HG03175 (cell line): ENCODE results near the gene SLC25A31.

Experiments used
- ATAC-seq: cut with Tn5 transposase; IDR thresholded peaks from one replicate; pipeline ENCODE4 v1.9.1; 2021; ENCODE audit warnings: mild to moderate bottlenecking, moderate library complexity; ENCODE audit not compliant: unreplicated experiment

The SLC25A31 gene

GRCh38 chr4:127730142-127730913, at the start of gene SLC25A31:
SLC25A31 (plus strand) TSS chr4:127730400; CDS start chr4:127730546, 146 bp downstream.
- no peak for ATAC-seq

DNA sequence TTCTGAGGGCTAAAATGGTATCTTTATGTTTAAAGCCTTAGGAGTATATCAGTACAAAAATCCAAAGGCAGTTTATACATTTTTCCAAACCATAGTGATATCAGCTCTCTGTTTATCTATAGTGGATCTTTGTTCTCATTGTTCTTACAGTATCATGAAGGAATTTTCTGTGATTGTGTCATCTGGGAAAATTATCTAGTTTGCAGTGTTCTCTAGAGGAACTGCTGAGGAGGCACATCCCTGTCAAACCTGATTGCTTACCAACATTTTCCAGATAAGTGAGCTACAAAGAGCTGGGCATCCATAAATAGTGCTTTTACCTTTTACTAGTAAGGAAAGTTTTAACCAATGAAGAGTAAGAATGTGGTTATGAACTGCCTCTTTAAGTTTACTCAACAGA, 44.9 kb upstream of the SLC25A31 start:
- ATAC-seq: no peak

GRCh38 chr4:127686658-127687057, 43.5 kb upstream of the SLC25A31 start:
- no peak for ATAC-seq

DNA sequence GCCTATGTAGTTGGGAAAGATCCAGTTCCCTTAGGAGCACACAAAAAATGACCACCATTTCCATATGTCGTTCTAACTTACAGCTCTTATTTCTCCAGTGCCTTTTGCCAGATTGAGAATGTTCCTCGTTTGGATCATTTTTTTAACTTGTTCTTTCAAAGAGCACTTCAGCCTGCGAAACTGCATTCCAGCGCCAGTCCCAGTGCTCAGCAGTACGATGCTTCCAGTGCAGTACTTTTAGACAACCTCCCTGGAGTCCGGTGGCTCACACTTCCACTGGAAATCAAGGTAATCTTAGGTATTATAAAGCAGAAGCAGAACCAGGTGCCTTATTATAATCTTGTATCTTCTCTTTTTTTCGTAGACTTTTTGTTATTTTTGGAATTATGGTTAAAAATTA, 42.6 kb upstream of the SLC25A31 start:
- no peak for ATAC-seq

- peak; percentile 99 for ATAC-seq
Measured at GRCh38 chr4:127698789-127699200, 31.4 kb upstream of the SLC25A31 start.

GRCh38 chr4:127708985-127709384, 21.2 kb upstream of the SLC25A31 start:
- no peak for ATAC-seq

GRCh38 chr4:127709456-127709855, 20.7 kb upstream of the SLC25A31 start:
- ATAC-seq: no peak

GRCh38 chr4:127731406-127731805, 1.2 kb downstream of the SLC25A31 start:
- ATAC-seq: no peak

DNA sequence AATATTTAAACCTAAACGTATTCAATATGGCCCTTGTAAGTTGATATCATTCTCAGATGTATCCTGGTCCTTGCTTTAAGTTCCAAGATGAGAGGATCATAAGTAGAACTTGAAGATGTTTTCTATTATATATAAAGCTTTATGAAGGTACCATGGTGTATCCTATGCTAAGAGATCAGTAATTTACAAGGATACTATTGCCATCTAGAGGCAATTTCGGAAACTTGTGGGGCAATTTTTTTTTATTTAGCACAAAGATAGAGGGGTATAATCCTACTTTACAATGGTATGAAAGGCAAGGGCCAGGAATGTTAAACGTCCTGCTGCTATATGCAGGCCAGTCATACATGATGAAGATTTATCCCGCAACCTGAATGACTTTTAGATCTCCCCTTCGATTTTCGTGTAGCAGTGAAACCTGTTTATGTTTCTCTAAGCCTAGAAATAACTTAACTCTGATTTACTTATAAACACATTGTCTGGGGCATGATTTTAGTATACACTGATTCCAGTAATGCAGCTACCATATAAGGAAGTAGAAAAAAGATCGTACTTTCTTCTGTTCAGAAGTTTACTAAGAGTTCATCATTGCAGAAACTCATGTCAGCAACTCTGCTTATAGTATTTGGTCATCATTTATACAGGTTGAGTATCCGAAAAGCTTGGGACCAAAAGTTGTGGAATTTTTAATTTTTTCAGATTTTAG, 2.6 kb downstream of the SLC25A31 start:
- peak; percentile 88 for ATAC-seq

DNA sequence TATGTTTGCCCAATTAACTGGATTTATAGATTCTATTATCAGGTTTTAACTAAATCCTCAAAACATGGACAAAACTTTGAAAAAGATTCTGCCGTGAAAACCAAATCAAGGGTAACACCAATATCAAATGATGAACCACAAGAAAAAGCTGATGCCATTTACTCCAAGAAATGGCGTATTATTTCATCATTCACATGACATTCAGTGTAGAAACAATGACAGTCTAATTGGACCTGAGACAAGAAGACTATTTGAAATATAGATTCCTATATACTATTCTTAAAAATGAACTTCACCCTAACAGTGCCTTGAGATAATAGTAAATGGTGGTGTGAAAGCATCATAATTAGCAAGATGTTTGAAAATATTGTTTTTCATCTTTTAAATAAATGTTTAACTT, 4.8 kb downstream of the SLC25A31 start:
- no peak for ATAC-seq

- ATAC-seq: no peak
Measured at GRCh38 chr4:127737295-127737694, 7.1 kb downstream of the SLC25A31 start.

- ATAC-seq: no peak
Measured at GRCh38 chr4:127741247-127741646, 11.0 kb downstream of the SLC25A31 start.

DNA sequence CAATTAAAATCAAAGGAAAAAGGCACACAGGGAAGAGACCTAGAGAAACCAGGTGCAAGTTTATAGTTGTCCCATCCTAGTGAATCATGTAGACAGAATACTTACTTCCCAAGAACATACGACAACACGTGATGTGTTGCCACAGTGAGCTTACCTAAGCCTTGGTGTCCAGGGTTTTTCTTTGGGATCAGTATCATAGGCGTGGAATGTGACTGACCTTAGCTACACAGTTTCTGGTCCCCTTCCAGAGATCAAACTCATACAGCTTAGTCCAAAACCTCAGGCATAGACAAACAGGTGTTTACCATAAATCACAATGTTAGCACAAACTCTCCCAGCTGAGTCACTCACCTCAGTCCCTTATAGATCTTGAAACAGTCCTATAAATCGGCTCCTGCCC, 17.7 kb downstream of the SLC25A31 start:
- ATAC-seq: no peak

DNA sequence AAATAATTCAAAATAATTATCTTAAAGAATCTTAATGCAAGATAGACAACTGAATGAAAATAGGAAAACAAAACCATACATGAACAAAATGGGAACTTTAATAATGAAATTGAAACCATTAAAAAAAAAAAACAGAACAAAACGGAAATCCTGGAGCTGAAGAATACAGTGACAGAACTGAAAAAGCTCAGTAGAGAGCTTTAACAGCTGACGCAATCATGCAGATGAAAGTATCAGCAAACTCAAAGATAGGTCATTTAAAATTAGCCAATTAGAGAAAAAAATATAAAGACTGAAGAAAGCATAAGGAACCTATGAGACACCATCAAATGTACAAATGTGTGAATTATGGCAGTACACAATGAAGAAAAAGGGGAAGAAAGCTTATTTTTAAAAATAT, 18.8 kb downstream of the SLC25A31 start:
- no peak for ATAC-seq

- ATAC-seq: no peak
Measured at GRCh38 chr4:127756906-127757305, 26.7 kb downstream of the SLC25A31 start.

DNA sequence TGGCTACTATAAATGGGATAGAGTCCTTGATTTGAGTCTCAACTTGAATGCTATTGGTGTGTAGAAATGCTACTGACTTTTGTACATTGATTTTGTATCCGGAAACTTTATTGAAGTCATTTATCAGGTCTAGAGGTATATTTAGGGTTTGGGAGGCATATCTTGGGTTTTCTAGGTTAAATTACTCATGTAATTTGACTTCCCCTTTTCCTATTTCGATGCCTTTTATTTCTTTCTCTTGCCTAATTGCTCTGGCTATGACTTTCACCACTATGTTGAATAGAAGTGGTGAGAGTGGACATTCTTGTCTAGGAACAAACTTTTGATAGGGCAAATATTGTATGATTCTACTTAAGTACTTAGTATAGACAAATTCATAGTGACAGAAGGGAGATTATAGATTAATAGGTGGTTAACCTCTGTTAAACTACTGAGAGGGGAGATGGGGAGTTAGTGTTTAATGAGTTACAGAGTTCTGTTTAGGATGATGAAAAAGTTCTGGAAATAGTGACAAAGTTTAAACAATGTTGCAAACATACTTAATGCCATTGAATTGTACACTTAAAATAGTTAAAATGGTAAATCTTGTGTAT, 29.1 kb downstream of the SLC25A31 start:
- ATAC-seq: peak; percentile 82

- ATAC-seq: no peak
Measured at GRCh38 chr4:127759893-127760292, 29.7 kb downstream of the SLC25A31 start.

GRCh38 chr4:127771535-127772275, 41.5 kb downstream of the SLC25A31 start:
- no peak for ATAC-seq

- no peak for ATAC-seq
Measured at GRCh38 chr4:127772769-127773671, 42.8 kb downstream of the SLC25A31 start.

- no peak for ATAC-seq
Measured at GRCh38 chr4:127775843-127776242, 45.6 kb downstream of the SLC25A31 start.
